Measurements from ENCODE around the gene MRPL34.

GRCh38 chr19:17302391-17303166 lies 3.1 kb upstream of the MRPL34 start:
- TF ChIP-seq CTCF (IDR thresholded peaks at IDR 0.05; ENCODE audit: low read length) (no peak), EZH2phosphoT487 (IDR thresholded peaks at IDR 0.05; ENCODE audit: low read length) (no peak)

Data from MM.1S (cell line).